GM12878 (cell line): Measurements from ENCODE around the gene TCAF1. TPM values are rescaled to one million over a fixed set of nuclear protein-coding genes. Genes with fewer than 3 reads are reported as not detected.

Source experiments
- ATAC-seq: fragments of 200-7000 bp; cut with Tn5 transposase; 3 replicates; pipeline ENCODE4 v1.9.1; 2020; ENCODE audit warnings: mild to moderate bottlenecking, moderate library complexity
- BruUV-seq: library from RNA; stranded (reverse); fragments of 400-500 nt; replicated peaks from 2 replicates; lab custom pipeline; 2021; lab: Mats Ljungman, UMichigan
- CTCF ChIA-PET: fragments of 300-600 bp; sonication (Branson Sonifier 250); formaldehyde crosslinking; extraction: SDS; loops from one replicate; lab custom pipeline; 2021; ENCODE audit warnings: inconsistent platforms; lab: Yijun Ruan, JAX
- POLR2A ChIA-PET: fragments of 350-600 bp; formaldehyde crosslinking; extraction: SDS; loops from one replicate; lab custom pipeline; 2021; ENCODE audit warnings: inconsistent platforms; lab: Charles Lee
- RAD21 ChIA-PET: fragments of 300-600 bp; sonication (Branson Sonifier 250); formaldehyde crosslinking; loops from one replicate; lab custom pipeline; 2023; ENCODE audit warnings: antibody characterized with exemption; ENCODE audit not compliant: unreplicated experiment; lab: Charles Lee
- SMC1A ChIA-PET: fragments of 300-600 bp; sonication (Branson Sonifier 250); formaldehyde crosslinking; loops from one replicate; lab custom pipeline; 2023; ENCODE audit not compliant: unreplicated experiment, uncharacterized antibody; lab: Charles Lee
- DNase-seq: peaks from one replicate; pipeline ENCODE4 v3.0.0-alpha.2; 2011; ENCODE audit warnings: low read depth, low spot score
- FAIRE-seq: peaks from 3 replicates; lab custom pipeline; 2011; peaks lifted over from hg19 to GRCh38; lab: Jason Lieb, UNC
- H2AFZ ChIP-seq: 2 replicates; pipeline ENCODE4 v1.6.0; 2011; ENCODE audit warnings: low read depth, low read length, control low read depth; ENCODE audit not compliant: control insufficient read depth
- H3K27ac ChIP-seq: 2 replicates; pipeline ENCODE4 v1.5.1; 2011; ENCODE audit warnings: control low read depth; ENCODE audit not compliant: control insufficient read depth, insufficient read depth
- H3K27me3 ChIP-seq, 2 experiments: replicated peaks in 1 of 2; 2 replicates each; pipeline versions ENCODE4 v1.6.0 to v1.6.1; 2011; ENCODE audit warnings: low read length in 1 of 2; ENCODE audit not compliant: control insufficient read depth in 2 of 2, insufficient read depth in 2 of 2
- H3K36me3 ChIP-seq, 2 experiments: 2 replicates each; pipeline ENCODE4 v1.5.1; 2011; ENCODE audit warnings: low read length in 1 of 2; ENCODE audit not compliant: control insufficient read depth in 2 of 2, insufficient read depth in 2 of 2
- H3K4me1 ChIP-seq: 2 replicates; pipeline ENCODE4 v1.6.1; 2011; ENCODE audit warnings: mild to moderate bottlenecking, low read length, moderate library complexity, mixed read lengths; ENCODE audit not compliant: control insufficient read depth, insufficient read depth
- H3K4me2 ChIP-seq: 2 replicates; pipeline ENCODE4 v1.6.0; 2011; ENCODE audit warnings: control low read depth; ENCODE audit not compliant: control insufficient read depth, insufficient read depth
- H3K4me3 ChIP-seq: fragments of 200-600 bp; sonication (generic); 2 replicates; pipeline ENCODE4 v1.5.1; 2016
- H3K79me2 ChIP-seq: 2 replicates; pipeline ENCODE4 v1.6.0; 2011; ENCODE audit warnings: low read length; ENCODE audit not compliant: control insufficient read depth, insufficient read depth
- H3K9ac ChIP-seq: 2 replicates; pipeline ENCODE4 v1.8.0; 2011; ENCODE audit warnings: low read length, control low read depth, mixed read lengths; ENCODE audit not compliant: control insufficient read depth, insufficient read depth
- H3K9me3 ChIP-seq: replicated peaks from 3 replicates; pipeline ENCODE4 v1.5.1; 2011; ENCODE audit warnings: mild to moderate bottlenecking, low read length; ENCODE audit not compliant: control insufficient read depth, insufficient read depth
- H4K20me1 ChIP-seq: 2 replicates; pipeline ENCODE4 v1.6.0; 2011; ENCODE audit not compliant: control insufficient read depth, insufficient read depth
- BHLHE40 ChIP-seq, 2 experiments: fragments of 450-650 bp in 1 of 2; IDR thresholded peaks; 2 replicates each; pipeline ENCODE4 v1.6.1; 2011 to 2017; ENCODE audit warnings: low read depth in 2 of 2, borderline replicate concordance in 1 of 2, improper control_type of control experiment in 1 of 2, low read length in 1 of 2, mild to moderate bottlenecking in 1 of 2
- BRCA1 ChIP-seq: IDR thresholded peaks from 2 replicates; pipeline ENCODE4 v1.6.1; 2011; ENCODE audit warnings: low read depth, low read length, improper control_type of control experiment
- CBFB ChIP-seq: IDR thresholded peaks from 2 replicates; pipeline ENCODE4 v1.6.1; 2016; ENCODE audit warnings: antibody characterized with exemption, low read depth
- CHD2 ChIP-seq: IDR thresholded peaks from 2 replicates; pipeline ENCODE4 v1.6.1; 2011; ENCODE audit warnings: low read depth, low read length, improper control_type of control experiment, borderline replicate concordance
- DPF2 ChIP-seq: fragments of 450-650 bp; IDR thresholded peaks from 2 replicates; pipeline ENCODE4 v1.6.1; 2017; ENCODE audit warnings: mild to moderate bottlenecking
- FOXK2 ChIP-seq: fragments of 450-650 bp; IDR thresholded peaks from 2 replicates; pipeline ENCODE4 v1.6.1; 2017; ENCODE audit warnings: mild to moderate bottlenecking, moderate library complexity
- HDGF ChIP-seq: fragments of 450-650 bp; IDR thresholded peaks from 2 replicates; pipeline ENCODE4 v1.6.1; 2016; ENCODE audit warnings: antibody characterized with exemption
- MEF2B ChIP-seq: fragments of 450-650 bp; IDR thresholded peaks from 2 replicates; pipeline ENCODE4 v1.6.1; 2018; ENCODE audit warnings: mild to moderate bottlenecking, moderate library complexity; ENCODE audit not compliant: partially characterized antibody, poor library complexity, severe bottlenecking
- MYC ChIP-seq: IDR thresholded peaks from 2 replicates; pipeline ENCODE4 v1.6.1; 2011; ENCODE audit warnings: mild to moderate bottlenecking, low read length, moderate library complexity, inconsistent platforms; ENCODE audit not compliant: insufficient read depth, insufficient replicate concordance, insufficient read length, severe bottlenecking
- SIN3A ChIP-seq: IDR thresholded peaks from 2 replicates; pipeline ENCODE4 v1.6.1; 2012; ENCODE audit warnings: low read depth, low read length, improper control_type of control experiment
- TCF12 ChIP-seq: IDR thresholded peaks from 2 replicates; pipeline ENCODE4 v1.6.1; 2011; ENCODE audit warnings: low read depth, mild to moderate bottlenecking, low read length
- USF2 ChIP-seq: IDR thresholded peaks from 2 replicates; pipeline ENCODE4 v1.6.1; 2011; ENCODE audit warnings: low read depth, low read length, improper control_type of control experiment, borderline replicate concordance
- ZNF207 ChIP-seq: fragments of 450-650 bp; IDR thresholded peaks from 2 replicates; pipeline ENCODE4 v1.6.1; 2014; ENCODE audit warnings: antibody characterized with exemption, mild to moderate bottlenecking, borderline replicate concordance
- in situ Hi-C: fragments of 300-500 bp; cut with MboI; formaldehyde crosslinking; loops from 9 replicates; pipeline ENCODE4 v1.14.3; 2018; ENCODE audit warnings: mixed read lengths
- intact Hi-C: fragments of 100-400 bp; cut with micrococcal nuclease; formaldehyde crosslinking; loops from one replicate; pipeline ENCODE4 v1.14.2; 2022; ENCODE audit not compliant: unreplicated experiment
- polyA plus RNA-seq, 11 experiments: library from polyadenylated mRNA; depleted of rRNA in 4 of 11; unstranded in 6 of 11; stranded (reverse) in 5 of 11; fragments of >200 nt; fragmentation: Nextera tagmentation in 4 of 11; fragmentation: Illumina TruSeq in 1 of 11; extraction: Ambion mirVana in 4 of 11; extraction: Trizol in 1 of 11; gene quantifications; 1 replicate in 1 of 11; 2 replicates in 10 of 11; pipeline versions ENCODE4 v1.2.1 to v1.2.3, GENCODE V29; 2011 to 2016; ENCODE audit warnings: inconsistent platforms in 2 of 11, missing spikeins in 2 of 11, low read depth in 1 of 11
- total RNA-seq, 4 experiments: library from RNA; depleted of rRNA in 3 of 4; stranded (reverse); fragments of >200 nt in 3 of 4; fragmentation: Illumina TruSeq in 1 of 4; extraction: Trizol in 1 of 4; gene quantifications; 2 replicates each; pipeline versions ENCODE4 v1.2.1 to v1.2.3, GENCODE V29; 2013 to 2021
- TF ChIP-seq, protein P1 (sequence below): fragments of 450-650 bp; IDR thresholded peaks from 2 replicates; pipeline ENCODE4 v1.6.1; 2017; ENCODE audit warnings: mild to moderate bottlenecking, moderate library complexity
- TF ChIP-seq, protein P2 (sequence below): IDR thresholded peaks from 2 replicates; pipeline ENCODE4 v1.6.1; 2011; ENCODE audit warnings: borderline replicate concordance, low read depth, mild to moderate bottlenecking, moderate library complexity, low read length; ENCODE audit not compliant: insufficient read depth, poor library complexity, severe bottlenecking

TCAF1 gene
- total and polyA plus RNA-seq, 10 of the 15 experiments (the other 5 are each of a cell fraction or from before 2014, with no cell fraction given) = 2.2 to 16.3 (median 8.0) TPM

DNA sequence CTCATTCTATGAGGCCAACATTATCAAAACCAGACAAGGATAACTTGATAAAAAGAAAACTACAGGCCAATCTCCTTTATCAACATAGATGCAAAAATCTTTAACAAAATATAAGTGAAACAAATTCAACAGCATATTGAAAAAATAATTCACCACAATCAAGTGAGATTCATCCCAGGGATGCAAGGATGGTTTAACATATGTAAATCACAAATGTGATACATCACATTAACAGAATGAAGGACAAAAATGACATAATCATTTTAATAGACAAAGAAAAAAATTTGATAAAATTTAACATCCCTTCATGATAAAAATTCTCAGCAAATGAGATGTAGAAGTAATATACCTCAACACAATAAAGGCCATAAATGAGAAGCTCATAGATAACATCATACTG, 53.8 kb downstream of the TCAF1 start:
- no peaks in the 10 kb centered on the region for H3K4me1 ChIP-seq
- BruUV-seq = no TSS peak
- no peak overlapping the region for H3K27ac ChIP-seq
- ChIA-PET POLR2A (no interaction called here), SMC1A (interaction anchor here (0.6 to 1.3 kb wide), 2 partner anchors 39 to 1257 kb away, joined by 3 to 4 read pairs; no protein-coding TSS in a partner anchor), RAD21 (no interaction called here), CTCF (no interaction called here)
- ATAC-seq (no peak), DNase-seq (no peak), FAIRE-seq (no peak)
- no peaks in the 10 kb centered on the region for H3K79me2 ChIP-seq
- H3K9ac ChIP-seq = no peak overlapping the region
- no peaks in the 10 kb centered on the region for H4K20me1 ChIP-seq
- in situ Hi-C loops (no loop called here), intact Hi-C loops (no loop called here)
- no peak overlapping the region for H3K4me3 ChIP-seq
- no peaks in the 10 kb centered on the region for H3K27me3 ChIP-seq
- no peaks in the 10 kb centered on the region; the same call in 2 of the 3 replicates for H3K9me3 ChIP-seq
- no peak overlapping the region for H3K4me2 ChIP-seq
- no peaks in the 10 kb centered on the region for H3K36me3 ChIP-seq
- TF ChIP-seq MYC = no peak
- no peak for TF ChIP-seq ZNF207
- no peak for TF ChIP-seq SIN3A
- no peak for TF ChIP-seq CHD2
- no peak for TF ChIP-seq FOXK2
- no peak for TF ChIP-seq CBFB
- TF ChIP-seq BRCA1 = no peak
- TF ChIP-seq BHLHE40 (IDR thresholded peaks at IDR 0.05; ENCODE audit: borderline replicate concordance in 1 of 2, low read depth in 2 of 2, low read length in 1 of 2) = no peak
- TF ChIP-seq DPF2 = no peak
- TF ChIP-seq, protein P1, sequence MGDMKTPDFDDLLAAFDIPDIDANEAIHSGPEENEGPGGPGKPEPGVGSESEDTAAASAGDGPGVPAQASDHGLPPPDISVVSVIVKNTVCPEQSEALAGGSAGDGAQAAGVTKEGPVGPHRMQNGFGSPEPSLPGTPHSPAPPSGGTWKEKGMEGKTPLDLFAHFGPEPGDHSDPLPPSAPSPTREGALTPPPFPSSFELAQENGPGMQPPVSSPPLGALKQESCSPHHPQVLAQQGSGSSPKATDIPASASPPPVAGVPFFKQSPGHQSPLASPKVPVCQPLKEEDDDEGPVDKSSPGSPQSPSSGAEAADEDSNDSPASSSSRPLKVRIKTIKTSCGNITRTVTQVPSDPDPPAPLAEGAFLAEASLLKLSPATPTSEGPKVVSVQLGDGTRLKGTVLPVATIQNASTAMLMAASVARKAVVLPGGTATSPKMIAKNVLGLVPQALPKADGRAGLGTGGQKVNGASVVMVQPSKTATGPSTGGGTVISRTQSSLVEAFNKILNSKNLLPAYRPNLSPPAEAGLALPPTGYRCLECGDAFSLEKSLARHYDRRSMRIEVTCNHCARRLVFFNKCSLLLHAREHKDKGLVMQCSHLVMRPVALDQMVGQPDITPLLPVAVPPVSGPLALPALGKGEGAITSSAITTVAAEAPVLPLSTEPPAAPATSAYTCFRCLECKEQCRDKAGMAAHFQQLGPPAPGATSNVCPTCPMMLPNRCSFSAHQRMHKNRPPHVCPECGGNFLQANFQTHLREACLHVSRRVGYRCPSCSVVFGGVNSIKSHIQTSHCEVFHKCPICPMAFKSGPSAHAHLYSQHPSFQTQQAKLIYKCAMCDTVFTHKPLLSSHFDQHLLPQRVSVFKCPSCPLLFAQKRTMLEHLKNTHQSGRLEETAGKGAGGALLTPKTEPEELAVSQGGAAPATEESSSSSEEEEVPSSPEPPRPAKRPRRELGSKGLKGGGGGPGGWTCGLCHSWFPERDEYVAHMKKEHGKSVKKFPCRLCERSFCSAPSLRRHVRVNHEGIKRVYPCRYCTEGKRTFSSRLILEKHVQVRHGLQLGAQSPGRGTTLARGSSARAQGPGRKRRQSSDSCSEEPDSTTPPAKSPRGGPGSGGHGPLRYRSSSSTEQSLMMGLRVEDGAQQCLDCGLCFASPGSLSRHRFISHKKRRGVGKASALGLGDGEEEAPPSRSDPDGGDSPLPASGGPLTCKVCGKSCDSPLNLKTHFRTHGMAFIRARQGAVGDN = no peak
- no peak for TF ChIP-seq MEF2B
- no peak for TF ChIP-seq TCF12
- no peak for TF ChIP-seq USF2
- TF ChIP-seq HDGF = no peak
- TF ChIP-seq, protein P2, sequence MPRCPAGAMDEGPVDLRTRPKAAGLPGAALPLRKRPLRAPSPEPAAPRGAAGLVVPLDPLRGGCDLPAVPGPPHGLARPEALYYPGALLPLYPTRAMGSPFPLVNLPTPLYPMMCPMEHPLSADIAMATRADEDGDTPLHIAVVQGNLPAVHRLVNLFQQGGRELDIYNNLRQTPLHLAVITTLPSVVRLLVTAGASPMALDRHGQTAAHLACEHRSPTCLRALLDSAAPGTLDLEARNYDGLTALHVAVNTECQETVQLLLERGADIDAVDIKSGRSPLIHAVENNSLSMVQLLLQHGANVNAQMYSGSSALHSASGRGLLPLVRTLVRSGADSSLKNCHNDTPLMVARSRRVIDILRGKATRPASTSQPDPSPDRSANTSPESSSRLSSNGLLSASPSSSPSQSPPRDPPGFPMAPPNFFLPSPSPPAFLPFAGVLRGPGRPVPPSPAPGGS = no peak
- TF ChIP-seq, all 136 proteins: peak for 0
- H2AFZ ChIP-seq = no peak overlapping the region
